Neural cell (in vitro differentiated cells): Measurements from ENCODE around the gene HSDL2. TPM values are rescaled to one million over a fixed set of nuclear protein-coding genes. Genes with fewer than 3 reads are reported as not detected.

ENCODE experiments used
- H2AFZ ChIP-seq: fragments of 200-600, 300-800 bp; sonication (generic), shearing (Covaris generic); 2 replicates; pipeline ENCODE4 v1.6.0; 2014; ENCODE audit warnings: low read depth, mild to moderate bottlenecking, antibody characterized with exemption, low read length, moderate library complexity
- H3F3A ChIP-seq: fragments of 200-600 bp; shearing (Covaris generic); 2 replicates; pipeline ENCODE4 v1.6.1; 2016; ENCODE audit warnings: mild to moderate bottlenecking, moderate library complexity, mixed read lengths, antibody characterized with exemption, low read length; ENCODE audit not compliant: insufficient read depth, poor library complexity, severe bottlenecking
- H3K27ac ChIP-seq: fragments of 200-600, 300-800 bp; sonication (generic), shearing (Covaris generic); 2 replicates; pipeline ENCODE4 v1.5.1; 2014; ENCODE audit warnings: mild to moderate bottlenecking, low read length, moderate library complexity
- H3K27me3 ChIP-seq: fragments of 300-800, 200-600 bp; sonication (generic), shearing (Covaris generic); 2 replicates; pipeline ENCODE4 v1.6.0; 2014; ENCODE audit warnings: mild to moderate bottlenecking, low read depth, low read length, moderate library complexity; ENCODE audit not compliant: insufficient read depth
- H3K36me3 ChIP-seq: fragments of 300-800, 200-600 bp; sonication (generic), shearing (Covaris generic); 2 replicates; pipeline ENCODE4 v1.5.1; 2014; ENCODE audit warnings: mild to moderate bottlenecking, antibody characterized with exemption, low read length, moderate library complexity; ENCODE audit not compliant: insufficient read depth
- H3K4me2 ChIP-seq: fragments of 300-800, 200-600 bp; sonication (generic), shearing (Covaris generic); 2 replicates; pipeline ENCODE4 v1.6.0; 2014; ENCODE audit warnings: mild to moderate bottlenecking, low read length
- H3K4me3 ChIP-seq: fragments of 300-800, 200-600 bp; sonication (generic), shearing (Covaris generic); 2 replicates; pipeline ENCODE4 v1.5.1; 2014; ENCODE audit warnings: mild to moderate bottlenecking, low read length, moderate library complexity
- H3K79me2 ChIP-seq: fragments of 200-600 bp; shearing (Covaris generic); replicated peaks from 2 replicates; pipeline ENCODE4 v1.6.0; 2014; ENCODE audit warnings: mild to moderate bottlenecking, low read length, moderate library complexity; ENCODE audit not compliant: insufficient read depth
- H3K9ac ChIP-seq: fragments of 300-800, 200-600 bp; sonication (generic), shearing (Covaris generic); 2 replicates; pipeline ENCODE4 v1.6.1; 2016; ENCODE audit warnings: mild to moderate bottlenecking, low read length, mixed read lengths
- H3K9me2 ChIP-seq: fragments of 200-600 bp; shearing (Covaris generic); 2 replicates; pipeline ENCODE4 v1.6.1; 2016; ENCODE audit warnings: mild to moderate bottlenecking, low read length, mixed read lengths; ENCODE audit not compliant: insufficient read depth
- H3K9me3 ChIP-seq: fragments of 200-600, 300-800 bp; sonication (generic), shearing (Covaris generic); 2 replicates; pipeline ENCODE4 v1.6.1; 2016; ENCODE audit warnings: mild to moderate bottlenecking, mixed run types, low read length, moderate library complexity, mixed read lengths
- H4K20me1 ChIP-seq: fragments of 200-600 bp; shearing (Covaris generic); 2 replicates; pipeline ENCODE4 v1.6.1; 2016; ENCODE audit warnings: mild to moderate bottlenecking, mixed run types; ENCODE audit not compliant: insufficient read depth
- CTCF ChIP-seq: fragments of 450-650 bp; IDR thresholded peaks from 2 replicates; pipeline ENCODE4 v1.5.1; 2014; ENCODE audit warnings: antibody characterized with exemption, mild to moderate bottlenecking, moderate library complexity; ENCODE audit not compliant: poor library complexity, severe bottlenecking
- EP300 ChIP-seq: fragments of 450-650 bp; conservative IDR thresholded peaks from 2 replicates; pipeline ENCODE4 v1.6.1; 2014; ENCODE audit warnings: antibody characterized with exemption, mild to moderate bottlenecking, moderate library complexity; ENCODE audit not compliant: poor library complexity, severe bottlenecking
- EZH2 ChIP-seq: fragments of 200-600, 300-800 bp; shearing (Covaris generic), sonication (generic); IDR thresholded peaks from 2 replicates; pipeline ENCODE4 v1.6.1; 2014; ENCODE audit warnings: antibody characterized with exemption, low read length, borderline replicate concordance, mild to moderate bottlenecking; ENCODE audit not compliant: insufficient read depth, poor library complexity, severe bottlenecking
- MXI1 ChIP-seq: fragments of 450-650 bp; conservative IDR thresholded peaks from 2 replicates; pipeline ENCODE4 v1.6.1; 2014; ENCODE audit warnings: antibody characterized with exemption, mild to moderate bottlenecking; ENCODE audit not compliant: poor library complexity, severe bottlenecking
- POLR2AphosphoS5 ChIP-seq: IDR thresholded peaks from 2 replicates; pipeline ENCODE4 v1.6.1; 2012
- RAD21 ChIP-seq: fragments of 450-650 bp; conservative IDR thresholded peaks from 2 replicates; pipeline ENCODE4 v1.6.1; 2014; ENCODE audit warnings: antibody characterized with exemption, mild to moderate bottlenecking, moderate library complexity
- REST ChIP-seq: IDR thresholded peaks from 2 replicates; pipeline ENCODE4 v1.6.1; 2012; ENCODE audit warnings: borderline replicate concordance
- SMC3 ChIP-seq: fragments of 450-650 bp; conservative IDR thresholded peaks from 2 replicates; pipeline ENCODE4 v1.6.1; 2014; ENCODE audit warnings: antibody characterized with exemption, mild to moderate bottlenecking, moderate library complexity; ENCODE audit not compliant: poor library complexity
- TAF1 ChIP-seq: IDR thresholded peaks from 2 replicates; pipeline ENCODE4 v1.6.1; 2012; ENCODE audit warnings: low read depth
- polyA plus RNA-seq: library from polyadenylated mRNA; depleted of rRNA; stranded (reverse); fragments of >200 nt; gene quantifications from 2 replicates; pipeline ENCODE4 v1.2.3, GENCODE V29; 2014

The HSDL2 gene
- polyA plus RNA-seq, 1 donor from 2014 or later = 9.0 TPM

GRCh38 chr9:112446080-112446479 is 66.2 kb downstream of the HSDL2 start:
- Histone ChIP-seq H3F3A (no peaks in the 10 kb centered on the region), H3K4me2 (no peak overlapping the region), H3K79me2 (no peaks in the 10 kb centered on the region), H4K20me1 (no peaks in the 10 kb centered on the region), H3K9me2 (no peaks in the 10 kb centered on the region), H3K27ac (no peak overlapping the region), H3K9me3 (no peaks in the 10 kb centered on the region), H3K9ac (no peak overlapping the region), H3K4me3 (no peak overlapping the region), H3K36me3 (no peaks in the 10 kb centered on the region), H2AFZ (no peak overlapping the region), H3K27me3 (no peaks in the 10 kb centered on the region)
- TF ChIP-seq REST (no peak), EP300 (no peak), TAF1 (no peak)

GRCh38 chr9:112446526-112446925 is 66.6 kb downstream of the HSDL2 start:
- H3K36me3 ChIP-seq = no peaks in the 10 kb centered on the region
- TF ChIP-seq TAF1 (no peak), MXI1 (no peak), REST (no peak), EP300 (no peak), CTCF (no peak), RAD21 (no peak), SMC3 (no peak), EZH2 (no peak), POLR2AphosphoS5 (no peak)
- H3F3A ChIP-seq = no peaks in the 10 kb centered on the region
- no peak overlapping the region for H3K4me3 ChIP-seq
- H3K9ac ChIP-seq = no peak overlapping the region
- no peaks in the 10 kb centered on the region for H3K9me3 ChIP-seq
- H3K27me3 ChIP-seq = no peaks in the 10 kb centered on the region
- no peak overlapping the region for H3K4me2 ChIP-seq
- no peaks in the 10 kb centered on the region for H3K9me2 ChIP-seq
- H2AFZ ChIP-seq = no peak overlapping the region
- no peaks in the 10 kb centered on the region for H4K20me1 ChIP-seq
- H3K79me2 ChIP-seq = no peaks in the 10 kb centered on the region
- H3K27ac ChIP-seq = no peak overlapping the region
